ENCODE results near the gene ARID1B. TPM values are rescaled to one million over a fixed set of nuclear protein-coding genes. Genes with fewer than 3 reads are reported as not detected.

The ARID1B gene
- total RNA-seq, 4 donors from 2014 or later, result 87.1 to 194 (median 115) TPM

DNA sequence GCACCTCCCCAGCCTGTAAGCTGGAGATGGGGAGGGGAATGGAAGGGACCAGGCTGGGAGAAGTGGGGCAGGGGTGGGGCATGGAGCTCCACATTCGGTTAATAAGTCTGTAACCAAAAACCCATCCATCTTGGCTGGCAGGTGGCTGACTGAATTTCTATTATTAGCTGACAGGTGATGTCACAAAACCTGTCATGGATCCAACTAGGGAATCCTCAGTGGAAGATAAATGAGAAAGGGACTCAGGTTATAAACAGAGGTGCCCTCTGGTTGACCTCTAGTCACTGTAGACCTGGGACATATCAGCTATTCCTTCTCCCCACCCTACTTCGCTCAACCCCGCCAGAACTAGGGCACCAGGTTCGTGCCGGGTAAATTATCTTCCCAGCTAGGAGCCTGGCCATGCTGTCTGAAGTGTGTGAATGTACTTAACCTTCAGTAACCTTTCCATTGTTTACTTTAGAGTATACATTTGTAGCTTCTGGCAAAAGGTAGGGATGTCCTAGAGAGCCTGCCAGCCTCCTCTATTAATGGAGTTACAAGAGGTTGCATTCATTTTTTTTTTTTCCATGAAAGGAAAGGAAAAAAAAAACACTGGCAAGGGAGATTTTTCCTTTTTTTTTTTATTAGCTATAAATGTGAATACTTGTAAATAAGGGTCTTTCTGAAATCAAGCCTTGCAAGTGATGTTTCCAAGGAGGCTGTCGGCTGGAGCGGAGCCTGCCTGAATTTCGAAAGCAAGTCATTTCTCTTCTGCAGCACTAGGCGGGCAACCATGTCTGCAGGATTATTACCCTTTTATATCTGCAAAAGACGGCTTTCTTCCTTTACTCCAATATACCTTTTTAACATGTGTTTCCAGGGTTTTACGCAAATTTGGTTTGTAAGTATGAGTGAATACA is 410.3 kb downstream of the ARID1B start:
- no peak overlapping the region for H3K4me3 ChIP-seq
- no peaks in the 10 kb centered on the region for H3K27me3 ChIP-seq
- in situ Hi-C loops (cut with MboI; ENCODE audit: low pct_ligation_motif_present in 1 of 4, low pct_unique_long_range_greater_than_20kb in 1 of 4, low sequenced_read_pairs in 3 of 4), result loop anchor here (10.0 to 25.0 kb wide), 3 partner anchors 150 to 625 kb away; no protein-coding TSS in a partner anchor
- 68 to 77% methylated on average over 5 to 11 of the region's 11 CpGs for WGBS, 2 donors (ENCODE audit: low coverage in 1 of 2)
- TF ChIP-seq EP300 (IDR thresholded peaks at IDR 0.05; ENCODE audit: low read depth), result no peak
- peak in 1 of 3 donors; percentile 30 for TF ChIP-seq POLR2AphosphoS5 (IDR thresholded peaks at IDR 0.05)
- DNase-seq, result no peak
- H3K27ac ChIP-seq, result peak overlapping the region; percentile 11 to 56 (median 32)
- H3K4me1 ChIP-seq, result peaks cover 8 to 26% (median 13%) of the 10 kb centered on the region in 4 donors
- H3K9me3 ChIP-seq, result no peaks in the 10 kb centered on the region
- peaks cover 0 to 35% (median 15%) of the 10 kb centered on the region in 4 donors for H3K36me3 ChIP-seq
- intact Hi-C loops (cut with DNase I; ENCODE audit: low total_unique reads), result loop anchor here (10.0 kb wide), 2 partner anchors 143 to 613 kb away; no protein-coding TSS in a partner anchor

DNA sequence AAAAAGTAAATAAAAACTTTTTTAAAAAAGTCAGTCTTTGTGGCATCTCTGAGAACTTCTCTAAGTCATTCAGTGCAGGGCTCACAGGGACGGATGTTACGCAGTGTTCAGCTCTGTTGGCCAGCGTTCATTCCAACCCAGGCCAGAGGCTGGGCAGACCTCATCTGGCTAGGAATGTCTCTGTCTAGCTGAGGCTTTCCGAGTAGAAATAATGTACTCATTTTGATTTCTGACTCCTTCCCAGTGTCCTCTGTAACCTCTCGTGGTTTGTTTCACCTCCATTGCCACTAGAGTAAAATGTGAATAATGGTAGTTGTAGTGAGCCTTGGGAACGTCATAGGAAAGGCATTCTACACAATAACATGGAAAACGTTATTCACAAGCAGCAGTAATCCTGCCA is 411.0 kb downstream of the ARID1B start:
- H3K4me1 ChIP-seq, result peaks cover 8 to 26% (median 12%) of the 10 kb centered on the region in 4 donors
- intact Hi-C loops (cut with DNase I; ENCODE audit: low total_unique reads) (loop anchor here (10.0 kb wide), 2 partner anchors 143 to 613 kb away; no protein-coding TSS in a partner anchor), in situ Hi-C loops (cut with MboI; ENCODE audit: low pct_ligation_motif_present in 1 of 4, low pct_unique_long_range_greater_than_20kb in 1 of 4, low sequenced_read_pairs in 3 of 4) (loop anchor here (10.0 to 25.0 kb wide), 3 partner anchors 151 to 626 kb away; no protein-coding TSS in a partner anchor)
- H3K27ac ChIP-seq, result peak overlapping the region in 1 of 4 donors; percentile 56
- H3K27me3 ChIP-seq, result no peaks in the 10 kb centered on the region
- DNase-seq, result no peak
- H3K4me3 ChIP-seq, result no peak overlapping the region
- TF ChIP-seq POLR2AphosphoS5 (IDR thresholded peaks at IDR 0.05), result peak in 1 of 3 donors; percentile 13
- TF ChIP-seq, protein P1, sequence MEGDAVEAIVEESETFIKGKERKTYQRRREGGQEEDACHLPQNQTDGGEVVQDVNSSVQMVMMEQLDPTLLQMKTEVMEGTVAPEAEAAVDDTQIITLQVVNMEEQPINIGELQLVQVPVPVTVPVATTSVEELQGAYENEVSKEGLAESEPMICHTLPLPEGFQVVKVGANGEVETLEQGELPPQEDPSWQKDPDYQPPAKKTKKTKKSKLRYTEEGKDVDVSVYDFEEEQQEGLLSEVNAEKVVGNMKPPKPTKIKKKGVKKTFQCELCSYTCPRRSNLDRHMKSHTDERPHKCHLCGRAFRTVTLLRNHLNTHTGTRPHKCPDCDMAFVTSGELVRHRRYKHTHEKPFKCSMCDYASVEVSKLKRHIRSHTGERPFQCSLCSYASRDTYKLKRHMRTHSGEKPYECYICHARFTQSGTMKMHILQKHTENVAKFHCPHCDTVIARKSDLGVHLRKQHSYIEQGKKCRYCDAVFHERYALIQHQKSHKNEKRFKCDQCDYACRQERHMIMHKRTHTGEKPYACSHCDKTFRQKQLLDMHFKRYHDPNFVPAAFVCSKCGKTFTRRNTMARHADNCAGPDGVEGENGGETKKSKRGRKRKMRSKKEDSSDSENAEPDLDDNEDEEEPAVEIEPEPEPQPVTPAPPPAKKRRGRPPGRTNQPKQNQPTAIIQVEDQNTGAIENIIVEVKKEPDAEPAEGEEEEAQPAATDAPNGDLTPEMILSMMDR (IDR thresholded peaks at IDR 0.05), result no peak
- H3K9me3 ChIP-seq, result no peaks in the 10 kb centered on the region
- WGBS, 2 donors (ENCODE audit: low coverage in 1 of 2), result 78 to 80% methylated on average over 4 to 7 of the region's 7 CpGs
- peaks cover 0 to 35% (median 15%) of the 10 kb centered on the region in 4 donors for H3K36me3 ChIP-seq

GRCh38 chr6:157193443-157193996 is 416.3 kb downstream of the ARID1B start:
- in situ Hi-C loops (cut with MboI; ENCODE audit: low pct_ligation_motif_present in 1 of 4, low pct_unique_long_range_greater_than_20kb in 1 of 4, low sequenced_read_pairs in 3 of 4), result loop anchor here (25.0 kb wide), 2 partner anchors 156 to 631 kb away; no protein-coding TSS in a partner anchor
- Histone ChIP-seq H3K36me3 (peaks cover 0 to 36% (median 15%) of the 10 kb centered on the region in 4 donors), H3K4me1 (peaks cover under 1 to 8% (median 7%) of the 10 kb centered on the region in 4 donors), H3K27ac (no peak overlapping the region), H3K4me3 (no peak overlapping the region), H3K27me3 (no peaks in the 10 kb centered on the region), H3K9me3 (no peaks in the 10 kb centered on the region)
- 97 to 100% methylated on average over 4 to 5 of the region's 5 CpGs for WGBS, 2 donors (ENCODE audit: low coverage in 1 of 2)
- TF ChIP-seq EP300 (IDR thresholded peaks at IDR 0.05; ENCODE audit: low read depth), result no peak
- TF ChIP-seq, protein P1 (IDR thresholded peaks at IDR 0.05), result no peak
- no peak for TF ChIP-seq POLR2AphosphoS5 (IDR thresholded peaks at IDR 0.05)
- TF ChIP-seq POLR2A (IDR thresholded peaks at IDR 0.05), result no peak
- intact Hi-C loops (cut with DNase I; ENCODE audit: low total_unique reads), result no loop called here
- DNase-seq, result no peak

- 80 to 88% methylated on average over 2 of the region's 2 CpGs for WGBS, 2 donors (ENCODE audit: low coverage in 1 of 2)
- TF ChIP-seq, protein P1 (IDR thresholded peaks at IDR 0.05), result no peak
- TF ChIP-seq EP300 (IDR thresholded peaks at IDR 0.05; ENCODE audit: low read depth), result no peak
- Histone ChIP-seq H3K4me1 (peaks cover 6 to 14% (median 12%) of the 10 kb centered on the region in 4 donors), H3K36me3 (peaks cover 0 to 36% (median 15%) of the 10 kb centered on the region in 4 donors), H3K27me3 (no peaks in the 10 kb centered on the region), H3K9me3 (no peaks in the 10 kb centered on the region), H3K4me3 (no peak overlapping the region), H3K27ac (no peak overlapping the region)
- in situ Hi-C loops (cut with MboI; ENCODE audit: low pct_ligation_motif_present in 1 of 4, low pct_unique_long_range_greater_than_20kb in 1 of 4, low sequenced_read_pairs in 3 of 4), result loop anchor here (25.0 kb wide), 2 partner anchors 157 to 632 kb away; no protein-coding TSS in a partner anchor
- DNase-seq, result no peak
- intact Hi-C loops (cut with DNase I; ENCODE audit: low total_unique reads), result no loop called here
Measured at GRCh38 chr6:157194110-157194509, 416.9 kb downstream of the ARID1B start.

All from transverse colon (tissue), 4 donors.